ENCODE measurements around the gene SIRT4.
"Not testable (repeated sequence)": the region's sequence is repeated elsewhere in the genome, so short reads cannot be mapped to it uniquely, and the experiment has no call there.

SIRT4 gene

GRCh38 chr12:120283318-120283717 lies 18.8 kb upstream of the SIRT4 start:
- FAIRE-seq = no peak

- FAIRE-seq = no peak
Measured at GRCh38 chr12:120284381-120284780, 17.7 kb upstream of the SIRT4 start.

- no peak for FAIRE-seq
Measured at GRCh38 chr12:120286768-120287490, 15.2 kb upstream of the SIRT4 start.

GRCh38 chr12:120287491-120287890 lies 14.6 kb upstream of the SIRT4 start:
- no peak for FAIRE-seq

- FAIRE-seq = no peak
Measured at GRCh38 chr12:120290609-120291305, 11.4 kb upstream of the SIRT4 start.

GRCh38 chr12:120292411-120292660 lies 9.8 kb upstream of the SIRT4 start:
- FAIRE-seq = no peak

GRCh38 chr12:120292661-120293531 lies 9.2 kb upstream of the SIRT4 start, which contains the start of gene RNU4-1:
Gene RNU4-1, minus strand, starts transcription at chr12:120293237.
- FAIRE-seq = peak; percentile 91

GRCh38 chr12:120314220-120314619 lies 12.1 kb downstream of the SIRT4 start:
- no peak for FAIRE-seq

GRCh38 chr12:120316798-120317223 lies 14.7 kb downstream of the SIRT4 start:
- no peak for FAIRE-seq

- peak; percentile 99 for FAIRE-seq
Measured at GRCh38 chr12:120317224-120318105, 15.3 kb downstream of the SIRT4 start.

GRCh38 chr12:120321382-120322202 lies 19.5 kb downstream of the SIRT4 start:
- FAIRE-seq = no peak

GRCh38 chr12:120323772-120324171 lies 21.7 kb downstream of the SIRT4 start:
- no peak for FAIRE-seq

GRCh38 chr12:120324841-120325417 lies 22.8 kb downstream of the SIRT4 start:
- FAIRE-seq = no peak

- FAIRE-seq = no peak
Measured at GRCh38 chr12:120327593-120327992, 25.5 kb downstream of the SIRT4 start, which contains the start of gene PLA2G1B. Gene PLA2G1B, minus strand, starts transcription at chr12:120327779. Its CDS starts 26 bp downstream, at chr12:120327753.

GRCh38 chr12:120328228-120328627 lies 26.1 kb downstream of the SIRT4 start:
- FAIRE-seq = no peak

- no peak for FAIRE-seq
Measured at GRCh38 chr12:120331390-120331789, 29.3 kb downstream of the SIRT4 start.

GRCh38 chr12:120332041-120332440 lies 29.9 kb downstream of the SIRT4 start:
- no peak for FAIRE-seq

- no peak for FAIRE-seq
Measured at GRCh38 chr12:120332523-120332922, 30.4 kb downstream of the SIRT4 start.

- FAIRE-seq = not testable (repeated sequence)
Measured at GRCh38 chr12:120335447-120335846, 33.3 kb downstream of the SIRT4 start.

- not testable (repeated sequence) for FAIRE-seq
Measured at GRCh38 chr12:120336392-120336791, 34.3 kb downstream of the SIRT4 start.

GRCh38 chr12:120337730-120338129 lies 35.6 kb downstream of the SIRT4 start:
- no peak for FAIRE-seq

Measured in A204.1 (cell line).